H9 (cell line): ENCODE results near the gene ARVCF. TPM values are rescaled to one million over a fixed set of nuclear protein-coding genes. Genes with fewer than 3 reads are reported as not detected.

Experiments
- DNase-seq: peaks from one replicate; pipeline ENCODE4 v3.0.0-alpha.2; 2017
- H2AFZ ChIP-seq: one replicate; pipeline ENCODE4 v1.6.1; 2013; ENCODE audit warnings: mild to moderate bottlenecking, low read length, control low read depth, moderate library complexity
- H2AK5ac ChIP-seq: 2 replicates; pipeline ENCODE4 v1.6.1; 2013; ENCODE audit warnings: low read length, control low read depth, mixed read lengths; ENCODE audit not compliant: insufficient read length
- H2BK120ac ChIP-seq: one replicate; pipeline ENCODE4 v1.6.1; 2013; ENCODE audit warnings: low read depth, mild to moderate bottlenecking, low read length, control low read depth, inconsistent platforms; ENCODE audit not compliant: poor library complexity, severe bottlenecking
- H2BK12ac ChIP-seq: 2 replicates; pipeline ENCODE4 v1.6.1; 2013; ENCODE audit warnings: low read length, control low read depth, mixed read lengths, low read depth; ENCODE audit not compliant: insufficient read length
- H2BK15ac ChIP-seq: 2 replicates; pipeline ENCODE4 v1.6.1; 2013; ENCODE audit warnings: low read depth, low read length, control low read depth
- H2BK20ac ChIP-seq: one replicate; pipeline ENCODE4 v1.6.1; 2013; ENCODE audit warnings: low read depth, mild to moderate bottlenecking, low read length, control low read depth, inconsistent platforms; ENCODE audit not compliant: poor library complexity, severe bottlenecking
- H2BK5ac ChIP-seq: 2 replicates; pipeline ENCODE4 v1.6.1; 2013; ENCODE audit warnings: low read length, control low read depth, mixed read lengths; ENCODE audit not compliant: insufficient read length
- H3K14ac ChIP-seq: 2 replicates; pipeline ENCODE4 v1.6.1; 2013; ENCODE audit warnings: low read length, control low read depth; ENCODE audit not compliant: insufficient read depth
- H3K18ac ChIP-seq: 2 replicates; pipeline ENCODE4 v1.6.1; 2013; ENCODE audit warnings: low read depth, mild to moderate bottlenecking, mixed read lengths, low read length, control low read depth; ENCODE audit not compliant: insufficient read length
- H3K23ac ChIP-seq: 2 replicates; pipeline ENCODE4 v1.6.1; 2013; ENCODE audit warnings: low read length, control low read depth, mixed read lengths, low read depth; ENCODE audit not compliant: insufficient read length
- H3K23me2 ChIP-seq: 2 replicates; pipeline ENCODE4 v1.6.1; 2013; ENCODE audit warnings: low read depth, mild to moderate bottlenecking, mixed read lengths, low read length, control low read depth; ENCODE audit not compliant: insufficient read length, poor library complexity, severe bottlenecking
- H3K27ac ChIP-seq: 2 replicates; pipeline ENCODE4 v1.5.1; 2013; ENCODE audit warnings: low read length, control low read depth, mixed read lengths, low read depth; ENCODE audit not compliant: insufficient read length
- H3K27me3 ChIP-seq: 2 replicates; pipeline ENCODE4 v1.6.1; 2013; ENCODE audit warnings: low read length, control low read depth, inconsistent platforms; ENCODE audit not compliant: insufficient read depth
- H3K4ac ChIP-seq: 2 replicates; pipeline ENCODE4 v1.6.1; 2013; ENCODE audit warnings: low read depth, mild to moderate bottlenecking, control low read depth, inconsistent platforms, low read length, moderate library complexity
- H3K4me1 ChIP-seq: 2 replicates; pipeline ENCODE4 v1.6.1; 2013; ENCODE audit warnings: low read length, control low read depth, inconsistent platforms; ENCODE audit not compliant: insufficient read depth
- H3K4me2 ChIP-seq: 2 replicates; pipeline ENCODE4 v1.6.1; 2013; ENCODE audit warnings: low read length, control low read depth, mixed read lengths; ENCODE audit not compliant: insufficient read length, insufficient read depth
- H3K56ac ChIP-seq: 2 replicates; pipeline ENCODE4 v1.6.1; 2013; ENCODE audit warnings: low read depth, mild to moderate bottlenecking, mixed read lengths, low read length, control low read depth; ENCODE audit not compliant: insufficient read length
- H3K79me1 ChIP-seq: 2 replicates; pipeline ENCODE4 v1.6.1; 2013; ENCODE audit warnings: low read depth, mild to moderate bottlenecking, moderate library complexity, low read length, control low read depth, inconsistent platforms; ENCODE audit not compliant: insufficient read depth, poor library complexity, severe bottlenecking
- H3K79me2 ChIP-seq: 2 replicates; pipeline ENCODE4 v1.6.1; 2013; ENCODE audit warnings: low read length, control low read depth, inconsistent platforms; ENCODE audit not compliant: insufficient read depth
- H3K9ac ChIP-seq: 2 replicates; pipeline ENCODE4 v1.6.1; 2013; ENCODE audit warnings: low read length, control low read depth, mixed read lengths; ENCODE audit not compliant: insufficient read length; ENCODE audit errors: extremely low read depth
- H3K9me3 ChIP-seq: one replicate; pipeline ENCODE4 v1.6.1; 2013; ENCODE audit warnings: low read depth, low read length, inconsistent platforms; ENCODE audit not compliant: control insufficient read depth
- H3T11ph ChIP-seq: one replicate; pipeline ENCODE4 v1.6.1; 2013; ENCODE audit warnings: mild to moderate bottlenecking, low read length, control low read depth, inconsistent platforms
- H4K20me1 ChIP-seq: one replicate; pipeline ENCODE4 v1.6.1; 2013; ENCODE audit not compliant: control insufficient read depth, insufficient read length, insufficient read depth
- H4K5ac ChIP-seq: 2 replicates; pipeline ENCODE4 v1.6.1; 2013; ENCODE audit warnings: low read depth, mild to moderate bottlenecking, mixed read lengths, low read length, control low read depth; ENCODE audit not compliant: insufficient read length
- H4K8ac ChIP-seq: replicated peaks from 2 replicates; pipeline ENCODE4 v1.6.1; 2013; ENCODE audit warnings: low read length, control low read depth, mixed read lengths, low read depth; ENCODE audit not compliant: insufficient read length
- H4K91ac ChIP-seq: 2 replicates; pipeline ENCODE4 v1.6.1; 2013; ENCODE audit warnings: low read depth, mild to moderate bottlenecking, moderate library complexity, mixed read lengths, low read length, control low read depth; ENCODE audit not compliant: insufficient read length
- H3K27ac Mint-ChIP-seq, 3 experiments: 2 replicates in 2 of 3; 3 replicates in 1 of 3; pipeline ENCODE4 v1.8.0; 2020 to 2021; ENCODE audit warnings: mixed read lengths in 3 of 3, mild to moderate bottlenecking in 1 of 3, moderate library complexity in 1 of 3
- H3K27me3 Mint-ChIP-seq: 2 replicates; pipeline ENCODE4 v1.8.0; 2021; ENCODE audit warnings: low read depth, mild to moderate bottlenecking, moderate library complexity, mixed read lengths
- H3K36me3 Mint-ChIP-seq, 3 experiments: 2 replicates in 2 of 3; 3 replicates in 1 of 3; pipeline ENCODE4 v1.8.0; 2020 to 2021; ENCODE audit warnings: low read depth in 3 of 3, mixed read lengths in 3 of 3; ENCODE audit not compliant: insufficient read depth in 1 of 3
- H3K4me1 Mint-ChIP-seq, 2 experiments: 2 replicates each; pipeline ENCODE4 v1.8.0; 2020; ENCODE audit warnings: mixed read lengths in 2 of 2
- H3K4me3 Mint-ChIP-seq, 2 experiments: 2 replicates in 1 of 2; 3 replicates in 1 of 2; pipeline ENCODE4 v1.8.0; 2020 to 2021; ENCODE audit warnings: mild to moderate bottlenecking in 2 of 2, mixed read lengths in 2 of 2, moderate library complexity in 1 of 2
- H3K9me3 Mint-ChIP-seq, 2 experiments: 2 replicates in 1 of 2; 3 replicates in 1 of 2; pipeline ENCODE4 v1.8.0; 2020; ENCODE audit warnings: mild to moderate bottlenecking in 2 of 2, mixed read lengths in 2 of 2, moderate library complexity in 1 of 2
- CTCF ChIP-seq: fragments of 200-600 bp; sonication (generic); conservative IDR thresholded peaks from 3 replicates; pipeline ENCODE4 v1.8.0; 2021; ENCODE audit warnings: antibody characterized with exemption, mild to moderate bottlenecking
- WGBS: extraction: QIAGEN DNeasy Blood & Tissue Kit; methylation state at CpG from one replicate; pipeline ENCODE4 v1.1.7; 2013; ENCODE audit warnings: missing lambda C conversion rate, low lambda C conversion rate, mixed read lengths; ENCODE audit not compliant: insufficient read length; ENCODE audit errors: extremely low coverage; 5-methylcytosine and 5-hydroxymethylcytosine counted together
- total RNA-seq: library from RNA; stranded (reverse); gene quantifications from 2 replicates; pipeline ENCODE4 v1.2.1, GENCODE V29; 2021

The ARVCF gene
- total RNA-seq, 1 experiment from 2014 or later, result 40.7 TPM

GRCh38 chr22:20019661-20020532 is 3.3 kb upstream of the ARVCF start:
- DNase-seq, result no peak
- H3K9ac ChIP-seq, result no peak overlapping the region
- no peak overlapping the region for H4K8ac ChIP-seq
- H2BK120ac ChIP-seq, result no peak overlapping the region
- no peak overlapping the region for H3K23ac ChIP-seq
- H3K79me1 ChIP-seq, result no peaks in the 10 kb centered on the region
- H2BK12ac ChIP-seq, result no peak overlapping the region
- no peak overlapping the region for H2BK5ac ChIP-seq
- H3K14ac ChIP-seq, result no peak overlapping the region
- H3K23me2 ChIP-seq, result peaks cover 19% of the 10 kb centered on the region
- no peak overlapping the region for H4K5ac ChIP-seq
- H3K18ac ChIP-seq, result no peak overlapping the region
- WGBS, result no CpG with 5 or more reads among the region's 8 CpGs
- no peak overlapping the region for H3K4ac ChIP-seq
- no peak overlapping the region for H3T11ph ChIP-seq
- no peak overlapping the region for H2BK15ac ChIP-seq
- H4K91ac ChIP-seq, result no peak overlapping the region
- H3K36me3 Mint-ChIP-seq, result no peaks in the 10 kb centered on the region; a peak in 1 of 7 replicates
- H3K27me3 Mint-ChIP-seq, result peaks cover 50% of the 10 kb centered on the region
- peak overlapping the region; percentile 64 to 76; a peak in 4 of 5 replicates for H3K4me3 Mint-ChIP-seq
- no peaks in the 10 kb centered on the region for H3K79me2 ChIP-seq
- peaks cover 31% of the 10 kb centered on the region for H3K27me3 ChIP-seq
- H4K20me1 ChIP-seq, result no peaks in the 10 kb centered on the region
- no peak overlapping the region for H3K27ac Mint-ChIP-seq
- no peaks in the 10 kb centered on the region for H3K9me3 Mint-ChIP-seq
- H3K56ac ChIP-seq, result no peak overlapping the region
- no peak overlapping the region for H2BK20ac ChIP-seq
- H3K9me3 ChIP-seq, result no peaks in the 10 kb centered on the region
- no peak for TF ChIP-seq CTCF
- H2AK5ac ChIP-seq, result no peak overlapping the region
- peak overlapping the region; percentile 71 for H3K4me2 ChIP-seq
- H2AFZ ChIP-seq, result no peak overlapping the region
- H3K27ac ChIP-seq, result no peak overlapping the region
- no peaks in the 10 kb centered on the region for H3K4me1 ChIP-seq
- H3K4me1 Mint-ChIP-seq, result peaks cover 11 to 17% of the 10 kb centered on the region in 2 experiments
